Upper lobe of left lung (tissue), 4 donors: Measurements from ENCODE around the gene B3GLCT.

Source experiments
- POLR2AphosphoS5 ChIP-seq, 2 donors: sonication (generic); formaldehyde crosslinking; IDR thresholded peaks; one replicate each; pipeline ENCODE4 v1.5.1; 2017; ENCODE audit warnings: antibody characterized with exemption in 2 of 2
- TF ChIP-seq, protein P1 (sequence below), 6 experiments: fragments of 450-650 bp in 4 of 6; fragments of 200-600 bp in 2 of 6; sonication (generic) in 2 of 6; IDR thresholded peaks; one replicate each; pipeline ENCODE4 v1.5.1; 2016 to 2019; ENCODE audit warnings: antibody characterized with exemption in 6 of 6

- TF ChIP-seq, protein P1, sequence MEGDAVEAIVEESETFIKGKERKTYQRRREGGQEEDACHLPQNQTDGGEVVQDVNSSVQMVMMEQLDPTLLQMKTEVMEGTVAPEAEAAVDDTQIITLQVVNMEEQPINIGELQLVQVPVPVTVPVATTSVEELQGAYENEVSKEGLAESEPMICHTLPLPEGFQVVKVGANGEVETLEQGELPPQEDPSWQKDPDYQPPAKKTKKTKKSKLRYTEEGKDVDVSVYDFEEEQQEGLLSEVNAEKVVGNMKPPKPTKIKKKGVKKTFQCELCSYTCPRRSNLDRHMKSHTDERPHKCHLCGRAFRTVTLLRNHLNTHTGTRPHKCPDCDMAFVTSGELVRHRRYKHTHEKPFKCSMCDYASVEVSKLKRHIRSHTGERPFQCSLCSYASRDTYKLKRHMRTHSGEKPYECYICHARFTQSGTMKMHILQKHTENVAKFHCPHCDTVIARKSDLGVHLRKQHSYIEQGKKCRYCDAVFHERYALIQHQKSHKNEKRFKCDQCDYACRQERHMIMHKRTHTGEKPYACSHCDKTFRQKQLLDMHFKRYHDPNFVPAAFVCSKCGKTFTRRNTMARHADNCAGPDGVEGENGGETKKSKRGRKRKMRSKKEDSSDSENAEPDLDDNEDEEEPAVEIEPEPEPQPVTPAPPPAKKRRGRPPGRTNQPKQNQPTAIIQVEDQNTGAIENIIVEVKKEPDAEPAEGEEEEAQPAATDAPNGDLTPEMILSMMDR (IDR thresholded peaks at IDR 0.05): no peak
- no peak for TF ChIP-seq POLR2AphosphoS5 (IDR thresholded peaks at IDR 0.05)
Measured at GRCh38 chr13:31267126-31267784, 67.5 kb downstream of the B3GLCT start.
